ENCODE data around the gene PARD3.

The PARD3 gene

GRCh38 chr10:34195364-34196057, 619.6 kb downstream of the PARD3 start:
- no peak for DNase-seq

- no peak for DNase-seq
Observed at GRCh38 chr10:34193931-34194626, 621.0 kb downstream of the PARD3 start.

- no peak for DNase-seq
Observed at GRCh38 chr10:34192646-34193045, 622.5 kb downstream of the PARD3 start.

- no peak for DNase-seq
Observed at GRCh38 chr10:34191406-34191805, 623.7 kb downstream of the PARD3 start.

- no peak for DNase-seq
Observed at GRCh38 chr10:34190580-34190979, 624.5 kb downstream of the PARD3 start.

GRCh38 chr10:34189830-34190229, 625.3 kb downstream of the PARD3 start:
- no peak for DNase-seq

- no peak for DNase-seq
Observed at GRCh38 chr10:34188221-34188620, 626.9 kb downstream of the PARD3 start.

GRCh38 chr10:34187201-34187600, 627.9 kb downstream of the PARD3 start:
- no peak for DNase-seq

GRCh38 chr10:34186745-34187144, 628.4 kb downstream of the PARD3 start:
- DNase-seq = no peak

GRCh38 chr10:34185998-34186397, 629.1 kb downstream of the PARD3 start:
- no peak for DNase-seq

GRCh38 chr10:34184939-34185386, 630.1 kb downstream of the PARD3 start:
- no peak for DNase-seq

- DNase-seq = no peak
Observed at GRCh38 chr10:34184397-34184796, 630.7 kb downstream of the PARD3 start.

GRCh38 chr10:34183016-34183796, 631.9 kb downstream of the PARD3 start:
- DNase-seq = no peak

GRCh38 chr10:34181553-34182300, 633.4 kb downstream of the PARD3 start:
- no peak for DNase-seq

GRCh38 chr10:34180749-34181148, 634.3 kb downstream of the PARD3 start:
- no peak for DNase-seq

- no peak for DNase-seq
Observed at GRCh38 chr10:34179280-34179679, 635.8 kb downstream of the PARD3 start.

GRCh38 chr10:34178756-34179155, 636.3 kb downstream of the PARD3 start:
- no peak for DNase-seq

- no peak for DNase-seq
Observed at GRCh38 chr10:34178196-34178595, 636.9 kb downstream of the PARD3 start.

GRCh38 chr10:34177445-34177844, 637.7 kb downstream of the PARD3 start:
- no peak for DNase-seq

GRCh38 chr10:34176351-34176750, 638.7 kb downstream of the PARD3 start:
- DNase-seq = no peak

GRCh38 chr10:34175121-34175520, 640.0 kb downstream of the PARD3 start:
- no peak for DNase-seq

- no peak for DNase-seq
Observed at GRCh38 chr10:34172936-34173533, 642.1 kb downstream of the PARD3 start.
